Mesendoderm (in vitro differentiated cells): ENCODE results near the gene FCRL1.

ENCODE experiments used
- DNase-seq: peaks from one replicate; pipeline ENCODE4 v3.0.0; 2013
- H2AK5ac ChIP-seq: 2 replicates; pipeline ENCODE4 v1.6.1; 2013; ENCODE audit warnings: low read length, inconsistent platforms
- H2BK120ac ChIP-seq: 2 replicates; pipeline ENCODE4 v1.6.1; 2013; ENCODE audit warnings: low read depth, mild to moderate bottlenecking, low read length, moderate library complexity, mixed read lengths
- H2BK15ac ChIP-seq: replicated peaks from 2 replicates; pipeline ENCODE4 v1.6.1; 2013; ENCODE audit warnings: low read depth, mild to moderate bottlenecking, moderate library complexity
- H2BK5ac ChIP-seq: 2 replicates; pipeline ENCODE4 v1.6.1; 2013; ENCODE audit warnings: low read length, inconsistent platforms
- H3K18ac ChIP-seq: 2 replicates; pipeline ENCODE4 v1.6.1; 2013; ENCODE audit warnings: mild to moderate bottlenecking, low read length, mixed read lengths
- H3K23ac ChIP-seq: one replicate; pipeline ENCODE4 v1.6.1; 2013; ENCODE audit warnings: low read length
- H3K27ac ChIP-seq: 2 replicates; pipeline ENCODE4 v1.5.1; 2013; ENCODE audit warnings: low read depth, mild to moderate bottlenecking, inconsistent platforms, low read length, moderate library complexity
- H3K27me3 ChIP-seq: 2 replicates; pipeline ENCODE4 v1.6.1; 2013; ENCODE audit warnings: low read length, control low read depth, mild to moderate bottlenecking, inconsistent platforms; ENCODE audit not compliant: insufficient read depth, poor library complexity
- H3K36me3 ChIP-seq: 2 replicates; pipeline ENCODE4 v1.6.1; 2013; ENCODE audit warnings: low read length, inconsistent platforms; ENCODE audit not compliant: control insufficient read depth, insufficient read depth
- H3K4ac ChIP-seq: one replicate; pipeline ENCODE4 v1.6.1; 2013; ENCODE audit warnings: low read depth, mild to moderate bottlenecking, low read length, moderate library complexity
- H3K4me1 ChIP-seq: 2 replicates; pipeline ENCODE4 v1.6.1; 2013; ENCODE audit warnings: low read depth, low read length, inconsistent platforms; ENCODE audit not compliant: control insufficient read depth
- H3K4me2 ChIP-seq: 2 replicates; pipeline ENCODE4 v1.6.1; 2013; ENCODE audit warnings: low read length
- H3K4me3 ChIP-seq: 2 replicates; pipeline ENCODE4 v1.5.1; 2013; ENCODE audit warnings: mild to moderate bottlenecking, low read length
- H3K56ac ChIP-seq: one replicate; pipeline ENCODE4 v1.6.1; 2013; ENCODE audit warnings: low read length
- H3K79me1 ChIP-seq: 2 replicates; pipeline ENCODE4 v1.6.1; 2013; ENCODE audit warnings: low read length, inconsistent platforms
- H3K79me2 ChIP-seq: 2 replicates; pipeline ENCODE4 v1.6.1; 2013; ENCODE audit warnings: mild to moderate bottlenecking, low read length; ENCODE audit not compliant: control insufficient read depth, insufficient read depth
- H3K9ac ChIP-seq: 2 replicates; pipeline ENCODE4 v1.6.1; 2013; ENCODE audit warnings: low read length, inconsistent platforms
- H4K5ac ChIP-seq: one replicate; pipeline ENCODE4 v1.6.1; 2013; ENCODE audit warnings: low read length
- H4K8ac ChIP-seq: one replicate; pipeline ENCODE4 v1.6.1; 2013; ENCODE audit warnings: low read depth, mild to moderate bottlenecking, control low read depth, low read length, moderate library complexity
- WGBS: extraction: QIAGEN DNeasy Blood & Tissue Kit; methylation state at CpG from one replicate; pipeline ENCODE4 v1.1.7; 2013; ENCODE audit warnings: low lambda C conversion rate, missing lambda C conversion rate; ENCODE audit not compliant: insufficient coverage; ENCODE audit errors: extremely low coverage; 5-methylcytosine and 5-hydroxymethylcytosine counted together

The FCRL1 gene

DNA sequence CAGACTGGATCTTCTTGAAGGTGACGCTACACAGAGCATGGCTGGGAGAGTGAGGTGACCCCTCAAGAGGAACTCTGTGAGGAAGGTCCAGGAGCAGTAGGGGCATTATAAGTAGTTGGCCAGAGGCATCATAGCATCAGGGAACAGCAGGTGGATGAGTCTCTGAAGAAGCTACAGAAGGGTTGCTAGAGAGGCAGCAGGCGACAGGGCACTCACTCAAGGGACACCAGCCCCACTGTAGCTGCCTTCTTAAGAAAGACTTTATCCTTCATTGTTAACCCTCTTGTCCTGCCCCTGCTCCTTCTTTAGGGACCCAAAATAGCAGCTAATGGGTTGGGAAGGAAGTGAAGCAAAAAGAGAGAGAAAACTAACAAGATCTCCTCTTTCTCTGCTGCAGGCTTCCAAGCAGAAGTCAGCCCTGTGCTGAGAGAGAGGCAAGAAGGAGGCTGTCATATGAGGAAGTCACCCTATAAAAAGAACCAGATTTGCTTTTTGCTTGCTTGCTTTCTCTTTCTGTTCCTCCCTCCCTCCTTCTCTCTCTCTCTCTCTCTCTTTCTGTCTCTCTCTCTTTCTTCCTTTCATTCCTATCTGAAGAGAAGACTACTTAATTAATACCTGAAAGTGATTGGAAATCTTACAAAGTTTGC is 29.4 kb upstream of the FCRL1 start:
- no peak overlapping the region for H3K4me3 ChIP-seq
- WGBS: no CpG with 5 or more reads among the region's 2 CpGs
- no peaks in the 10 kb centered on the region for H3K79me2 ChIP-seq
- H2AK5ac ChIP-seq: no peak overlapping the region
- no peak overlapping the region for H2BK15ac ChIP-seq
- no peaks in the 10 kb centered on the region for H3K79me1 ChIP-seq
- no peak overlapping the region for H3K9ac ChIP-seq
- no peak overlapping the region for H3K23ac ChIP-seq
- H3K18ac ChIP-seq: no peak overlapping the region
- no peak overlapping the region for H4K5ac ChIP-seq
- H3K4ac ChIP-seq: no peak overlapping the region
- H3K27ac ChIP-seq: no peak overlapping the region
- H3K4me1 ChIP-seq: no peaks in the 10 kb centered on the region
- no peak overlapping the region for H3K4me2 ChIP-seq
- no peak overlapping the region for H2BK120ac ChIP-seq
- H4K8ac ChIP-seq: no peak overlapping the region
- H2BK5ac ChIP-seq: no peak overlapping the region
- DNase-seq: no peak
- no peaks in the 10 kb centered on the region for H3K27me3 ChIP-seq
- H3K56ac ChIP-seq: no peak overlapping the region
- no peaks in the 10 kb centered on the region for H3K36me3 ChIP-seq

DNA sequence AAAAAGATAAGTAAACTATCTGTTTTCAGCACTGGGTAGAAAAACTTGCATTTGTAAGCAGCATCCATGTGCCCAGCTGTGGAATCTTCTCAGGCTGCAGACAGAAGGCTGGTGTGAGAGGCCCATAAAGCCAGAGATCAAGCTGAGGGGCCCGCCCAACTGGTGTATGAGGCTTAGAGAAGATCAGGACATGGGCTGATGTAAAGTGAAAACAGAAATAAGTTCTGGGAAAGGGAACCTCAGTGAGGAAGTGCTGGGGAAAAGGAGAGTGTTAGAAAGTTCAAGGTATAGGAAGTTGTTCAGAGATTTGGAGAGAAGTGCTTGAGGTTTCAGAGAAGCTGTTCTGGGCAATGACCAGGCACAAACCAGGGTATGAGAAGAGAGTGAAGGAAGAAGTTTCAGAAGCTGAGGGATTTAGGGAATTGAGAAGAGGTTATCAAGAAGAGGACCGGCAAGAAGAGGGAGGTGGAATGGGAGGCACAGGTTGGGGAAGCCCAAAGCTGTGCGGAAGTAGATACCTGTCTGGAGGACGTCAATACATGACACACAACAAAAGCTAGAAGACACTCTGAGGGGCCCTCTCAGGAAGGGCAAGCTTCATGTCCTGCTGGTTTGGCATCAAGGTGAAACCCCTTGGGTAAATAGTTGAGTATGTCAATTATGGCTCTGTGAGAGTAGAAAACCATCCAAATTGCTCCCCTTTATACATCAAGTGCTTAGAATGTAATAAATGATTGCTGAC is 24.3 kb upstream of the FCRL1 start:
- Histone ChIP-seq H3K56ac (no peak overlapping the region), H3K79me1 (no peaks in the 10 kb centered on the region), H3K27me3 (no peaks in the 10 kb centered on the region), H2BK5ac (no peak overlapping the region), H2AK5ac (no peak overlapping the region), H2BK120ac (no peak overlapping the region), H2BK15ac (no peak overlapping the region), H3K4ac (no peak overlapping the region), H3K23ac (no peak overlapping the region), H3K79me2 (no peaks in the 10 kb centered on the region), H3K36me3 (no peaks in the 10 kb centered on the region), H3K9ac (no peak overlapping the region), H3K4me2 (no peak overlapping the region), H3K4me1 (no peaks in the 10 kb centered on the region), H4K8ac (no peak overlapping the region), H3K4me3 (no peak overlapping the region), H3K27ac (no peak overlapping the region), H4K5ac (no peak overlapping the region), H3K18ac (no peak overlapping the region)
- WGBS: no CpG with 5 or more reads among the region's 4 CpGs
- DNase-seq: no peak

DNA sequence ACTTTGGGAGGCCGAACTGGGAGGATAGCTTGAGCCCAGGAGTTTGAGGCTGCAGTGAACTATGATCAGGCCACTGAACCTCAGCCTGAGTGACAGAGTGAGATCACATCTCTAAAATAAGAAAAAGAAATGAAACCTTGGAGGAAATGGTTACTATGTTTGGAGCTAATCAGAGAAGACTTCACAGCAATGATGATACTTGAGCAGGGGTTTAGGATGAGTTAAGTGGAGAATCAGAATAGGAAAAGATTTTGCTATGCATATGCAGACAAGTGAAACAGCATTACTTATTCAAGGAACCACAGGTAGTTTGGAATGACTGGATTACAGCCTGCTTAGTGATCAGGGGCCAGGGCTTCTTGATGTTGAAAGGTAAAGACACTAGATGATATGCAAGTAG is 23.0 kb upstream of the FCRL1 start:
- no peak overlapping the region for H3K9ac ChIP-seq
- no peak overlapping the region for H3K18ac ChIP-seq
- no peaks in the 10 kb centered on the region for H3K27me3 ChIP-seq
- H2AK5ac ChIP-seq: no peak overlapping the region
- H3K4me2 ChIP-seq: no peak overlapping the region
- H3K4ac ChIP-seq: no peak overlapping the region
- no peak for DNase-seq
- no peaks in the 10 kb centered on the region for H3K36me3 ChIP-seq
- no CpG with 5 or more reads among the region's 1 CpG for WGBS
- H2BK15ac ChIP-seq: no peak overlapping the region
- H2BK5ac ChIP-seq: no peak overlapping the region
- no peak overlapping the region for H2BK120ac ChIP-seq
- H3K4me3 ChIP-seq: no peak overlapping the region
- H3K27ac ChIP-seq: no peak overlapping the region
- H4K8ac ChIP-seq: no peak overlapping the region
- H3K79me1 ChIP-seq: no peaks in the 10 kb centered on the region
- H3K23ac ChIP-seq: no peak overlapping the region
- H3K4me1 ChIP-seq: no peaks in the 10 kb centered on the region
- H4K5ac ChIP-seq: no peak overlapping the region
- no peaks in the 10 kb centered on the region for H3K79me2 ChIP-seq
- H3K56ac ChIP-seq: no peak overlapping the region

DNA sequence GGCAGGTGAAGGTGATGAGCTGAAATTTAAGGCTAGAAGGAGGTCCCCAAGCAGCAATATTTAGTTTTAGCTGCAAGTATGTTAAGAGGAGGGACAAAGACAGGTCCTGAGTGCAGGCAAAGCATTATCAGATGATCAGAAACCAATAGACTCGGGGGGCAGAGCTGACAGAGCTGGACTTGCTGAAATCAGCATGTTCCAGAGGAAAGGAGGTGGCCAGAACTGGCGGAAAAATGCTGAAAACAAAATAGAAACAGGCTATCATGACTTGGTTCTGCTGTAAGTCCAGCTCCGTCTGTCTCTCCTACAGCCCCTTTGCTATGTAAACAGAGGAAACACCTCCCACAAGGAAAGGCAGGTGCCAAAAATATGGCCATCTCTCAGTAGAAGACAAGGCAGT is 21.8 kb upstream of the FCRL1 start, which contains the start of gene CD5L:
Gene CD5L, minus strand, starts transcription at position 101 of the 400 bp plus-strand sequence. CDS start 107 bp downstream, outside the sequence.
- DNase-seq: no peak

DNA sequence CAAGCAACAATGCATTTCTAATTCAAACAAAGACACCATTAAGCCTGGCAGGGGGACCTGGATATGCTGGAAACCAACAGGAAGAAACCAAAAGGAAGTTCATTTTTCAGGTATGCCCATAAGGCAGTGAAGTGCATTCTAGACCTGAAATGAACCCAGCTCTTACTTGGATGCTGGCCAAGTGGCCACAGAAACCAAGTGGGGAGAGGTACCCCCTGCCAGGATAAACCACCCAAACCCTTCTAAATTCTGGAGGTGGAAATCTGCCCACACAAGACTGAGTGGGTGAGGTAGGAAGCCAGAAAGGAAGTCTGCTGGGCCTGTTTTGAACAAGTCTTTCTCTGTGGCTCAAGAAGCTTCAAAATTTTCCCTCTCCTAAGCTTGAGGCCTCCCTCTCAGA is 19.0 kb upstream of the FCRL1 start:
- Histone ChIP-seq H3K4me1 (no peaks in the 10 kb centered on the region), H3K79me2 (no peaks in the 10 kb centered on the region), H3K27me3 (no peaks in the 10 kb centered on the region), H3K4me2 (no peak overlapping the region), H2BK120ac (no peak overlapping the region), H3K9ac (no peak overlapping the region), H2AK5ac (no peak overlapping the region), H3K18ac (no peak overlapping the region), H2BK5ac (no peak overlapping the region), H4K8ac (no peak overlapping the region), H2BK15ac (no peak overlapping the region), H3K36me3 (no peaks in the 10 kb centered on the region), H4K5ac (no peak overlapping the region), H3K27ac (no peak overlapping the region), H3K4me3 (no peak overlapping the region), H3K4ac (no peak overlapping the region), H3K79me1 (no peaks in the 10 kb centered on the region), H3K23ac (no peak overlapping the region), H3K56ac (no peak overlapping the region)
- DNase-seq: no peak

More for the DNA sequence above, 21.8 kb upstream of the FCRL1 start, which contains the start of gene CD5L:
- Histone ChIP-seq H2BK120ac (no peak within 1 kb of the TSS), H3K79me1 (no peaks in the 10 kb centered on the region), H2BK15ac (no peak within 1 kb of the TSS), H3K36me3 (no peaks in the 10 kb centered on the region), H3K27ac (no peak within 1 kb of the TSS), H4K8ac (no peak within 1 kb of the TSS), H3K9ac (no peak within 1 kb of the TSS), H2AK5ac (no peak within 1 kb of the TSS), H3K56ac (no peak within 1 kb of the TSS), H3K4ac (no peak within 1 kb of the TSS), H3K79me2 (no peaks in the 10 kb centered on the region), H3K4me1 (no peaks in the 10 kb centered on the region), H3K23ac (no peak within 1 kb of the TSS), H4K5ac (no peak within 1 kb of the TSS), H3K4me2 (no peak within 1 kb of the TSS), H3K18ac (no peak within 1 kb of the TSS), H3K27me3 (no peaks in the 10 kb centered on the region), H2BK5ac (no peak within 1 kb of the TSS), H3K4me3 (no peak within 1 kb of the TSS)
- no CpG with 5 or more reads among the region's 3 CpGs for WGBS
